ENCODE measurements around the gene CLMP.
"Not testable (repeated sequence)": the region's sequence is repeated elsewhere in the genome, so short reads cannot be mapped to it uniquely, and the experiment has no call there.

The CLMP gene

GRCh38 chr11:123129920-123130319 lies 65.1 kb downstream of the CLMP start:
- DNase-seq: no peak

DNA sequence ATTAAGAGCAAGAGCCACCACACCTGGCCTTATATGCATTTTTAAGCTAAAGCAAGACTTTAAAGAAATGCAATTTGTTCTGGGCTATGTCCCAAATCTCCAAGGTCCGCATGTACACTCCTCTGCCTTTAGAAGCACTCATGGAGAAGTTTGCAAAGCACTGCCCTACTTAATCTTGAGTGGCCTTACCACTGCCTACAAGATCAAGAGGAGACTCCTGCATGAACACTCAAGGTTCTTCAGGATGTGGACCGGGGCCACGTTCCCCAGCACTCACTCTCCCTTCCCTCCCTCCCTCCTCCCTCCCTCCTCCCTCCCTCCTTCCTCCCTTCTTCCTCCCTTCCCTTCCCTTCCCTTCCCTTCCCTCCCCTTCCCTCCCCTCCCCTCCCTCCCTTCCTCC lies 69.9 kb downstream of the CLMP start:
- DNase-seq: no peak

GRCh38 chr11:123122852-123123251 lies 72.2 kb downstream of the CLMP start:
- DNase-seq: no peak

GRCh38 chr11:123122341-123122740 lies 72.7 kb downstream of the CLMP start:
- no peak for DNase-seq

GRCh38 chr11:123116486-123116885 lies 78.6 kb downstream of the CLMP start:
- DNase-seq: no peak

GRCh38 chr11:123111465-123111864 lies 83.6 kb downstream of the CLMP start:
- no peak for DNase-seq

- DNase-seq: no peak
Measured at GRCh38 chr11:123110397-123110796, 84.7 kb downstream of the CLMP start.

DNA sequence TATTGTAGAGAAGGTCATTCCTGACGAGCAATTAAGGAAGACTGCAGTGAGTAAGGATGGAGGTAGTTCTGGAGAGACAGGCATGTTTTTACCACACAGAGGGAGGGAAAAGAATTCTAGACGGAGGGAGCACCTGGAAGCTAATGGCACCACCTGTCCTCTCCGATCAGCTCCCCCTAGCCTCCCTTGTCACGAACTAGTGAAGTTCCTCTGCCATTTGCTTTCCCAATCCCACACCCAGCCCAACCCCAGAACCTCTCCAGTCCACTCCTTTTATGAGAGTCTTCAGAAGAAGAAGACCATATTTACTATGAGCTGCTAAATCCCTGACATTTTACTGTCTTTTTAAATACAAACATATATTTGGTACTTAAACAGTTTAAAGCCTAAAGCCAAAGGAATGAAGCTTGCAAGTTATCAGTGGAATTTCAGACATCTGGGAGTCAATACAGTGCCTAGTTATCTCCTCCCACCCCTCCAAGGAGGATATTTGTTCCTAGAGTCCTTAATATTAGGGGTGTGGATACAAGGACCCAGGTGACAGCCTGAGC lies 87.0 kb downstream of the CLMP start:
- DNase-seq: no peak

- no peak for DNase-seq
Measured at GRCh38 chr11:123104697-123105096, 90.4 kb downstream of the CLMP start.

DNA sequence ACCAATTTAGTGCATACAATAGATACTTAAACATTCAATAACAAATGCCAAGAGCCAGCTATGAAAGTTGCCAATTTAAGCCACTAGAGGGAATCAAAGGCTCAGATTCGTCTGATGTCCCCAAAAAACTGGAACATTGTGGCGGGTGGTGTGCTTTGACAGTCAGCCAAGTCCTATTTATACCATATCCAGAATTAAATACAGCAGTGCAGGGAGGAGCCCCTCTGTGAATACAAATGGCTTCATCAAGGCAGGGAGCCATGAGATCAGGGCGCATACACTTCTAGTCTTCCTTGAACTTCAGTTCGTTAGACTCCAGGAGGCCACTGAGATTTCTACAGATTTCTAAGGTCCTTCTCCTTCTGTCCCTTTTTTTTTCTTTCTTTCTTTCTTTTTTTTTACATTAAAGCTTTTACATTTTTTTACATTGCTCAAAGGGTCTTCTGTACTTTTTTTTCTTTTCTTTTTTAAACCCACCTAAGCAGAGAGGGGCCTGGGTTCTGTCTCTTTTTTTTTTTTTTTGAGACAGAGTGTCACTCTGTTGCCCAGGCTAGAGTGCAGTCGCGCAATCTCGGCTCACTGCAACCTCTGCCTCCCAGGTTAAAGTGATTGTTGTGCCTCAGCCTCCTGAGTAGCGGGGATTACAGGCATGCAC lies 91.6 kb downstream of the CLMP start:
- DNase-seq: peak; percentile 86

GRCh38 chr11:123100379-123101085 lies 94.5 kb downstream of the CLMP start:
- DNase-seq: no peak

DNA sequence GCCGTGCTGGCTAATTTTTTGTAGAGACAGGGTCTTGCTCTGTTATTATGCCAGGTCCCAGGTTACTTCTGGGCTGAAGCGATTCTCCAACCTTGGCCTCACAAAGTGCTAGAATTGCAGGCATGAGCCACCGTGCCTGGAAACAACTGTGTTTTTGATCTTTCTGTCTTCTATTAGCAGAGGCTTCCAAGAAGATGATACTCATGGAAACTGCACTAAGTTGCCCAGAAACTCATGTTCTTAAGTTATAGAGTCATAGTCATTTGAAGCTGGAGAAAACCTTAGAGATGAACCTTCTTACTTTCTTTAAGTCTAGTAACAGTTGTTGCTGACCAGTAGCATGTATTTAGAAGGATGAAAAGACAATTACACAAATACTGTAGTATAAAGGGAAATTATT lies 96.1 kb downstream of the CLMP start:
- no peak for DNase-seq

DNA sequence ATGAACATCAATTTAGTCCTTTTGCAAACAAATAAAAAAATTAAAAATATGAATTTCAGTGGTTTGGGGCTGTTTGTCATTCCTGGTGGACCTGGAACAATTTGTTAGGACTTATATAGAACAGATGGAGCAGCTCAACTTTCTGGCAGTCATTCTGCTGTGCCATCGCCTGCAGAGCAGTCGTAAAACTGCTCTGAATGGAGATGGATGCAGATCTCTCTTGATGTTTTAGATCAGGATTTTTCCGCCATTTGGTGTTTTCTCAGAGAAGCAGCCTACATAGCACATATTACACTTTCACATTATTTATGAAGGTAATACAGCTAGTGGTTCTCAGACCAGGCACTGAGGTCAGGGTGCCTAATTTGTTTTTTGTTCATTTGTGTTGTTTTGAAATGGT lies 101.3 kb downstream of the CLMP start:
- DNase-seq: no peak

DNA sequence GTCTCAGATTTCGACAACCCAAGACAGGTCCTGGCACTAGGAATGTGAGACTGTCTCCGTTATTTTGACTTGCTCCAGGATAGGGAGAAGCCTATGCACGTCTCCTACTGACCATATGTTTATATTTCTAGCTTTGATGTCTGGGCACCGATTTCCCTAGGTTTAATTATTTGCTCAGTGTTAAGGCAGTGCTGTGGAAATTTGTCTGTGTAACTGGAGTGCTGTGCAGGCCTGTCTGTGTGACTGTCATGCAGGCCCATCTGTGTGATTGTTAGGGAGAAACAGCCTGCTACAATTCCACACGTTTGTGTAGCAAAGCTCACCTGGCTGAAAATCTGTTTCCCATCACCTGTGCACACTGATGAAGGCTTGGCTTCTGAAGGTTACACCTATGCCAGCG lies 103.5 kb downstream of the CLMP start:
- DNase-seq: no peak

DNA sequence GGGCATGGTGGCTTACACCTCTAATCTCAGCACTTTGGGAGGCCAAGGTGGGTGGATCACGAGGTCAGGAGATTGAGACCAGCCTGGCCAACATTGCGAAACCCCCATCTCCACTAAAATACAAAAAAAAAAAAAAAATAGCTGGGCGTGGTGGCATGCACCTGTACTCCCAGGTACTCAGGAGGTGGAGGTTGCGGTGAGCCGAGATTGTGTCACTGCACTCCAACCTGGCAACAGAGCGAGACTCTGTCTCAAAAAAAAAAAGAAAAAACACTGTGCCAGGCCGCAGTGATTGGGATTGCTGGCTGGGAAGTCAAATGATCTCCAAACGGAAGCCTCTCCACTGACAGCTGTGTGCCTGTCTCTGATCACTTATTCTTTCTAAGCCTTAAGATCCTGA lies 104.9 kb downstream of the CLMP start:
- DNase-seq: not testable (repeated sequence)

- DNase-seq: not testable (repeated sequence)
Measured at GRCh38 chr11:123088896-123089295, 106.2 kb downstream of the CLMP start.

DNA sequence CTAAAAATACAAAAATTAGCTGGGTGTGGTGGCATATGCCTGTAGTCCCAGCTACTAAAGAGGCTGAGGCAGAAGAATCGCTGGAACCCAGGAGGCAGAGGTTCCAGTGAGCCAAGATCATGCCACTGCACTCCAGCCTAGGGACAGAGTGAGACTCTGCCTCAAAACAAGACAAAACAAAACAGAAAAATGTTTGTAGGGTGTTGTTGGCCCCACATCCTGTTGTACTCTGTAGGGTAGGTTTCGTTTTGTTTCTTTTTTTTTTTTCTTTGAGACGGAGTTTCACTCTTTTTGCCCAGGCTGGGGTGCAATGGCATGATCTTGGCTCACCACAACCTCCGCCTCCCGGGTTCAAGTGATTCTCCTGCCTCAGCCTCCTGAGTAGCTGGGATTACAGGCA lies 107.4 kb downstream of the CLMP start:
- not testable (repeated sequence) for DNase-seq

DNA sequence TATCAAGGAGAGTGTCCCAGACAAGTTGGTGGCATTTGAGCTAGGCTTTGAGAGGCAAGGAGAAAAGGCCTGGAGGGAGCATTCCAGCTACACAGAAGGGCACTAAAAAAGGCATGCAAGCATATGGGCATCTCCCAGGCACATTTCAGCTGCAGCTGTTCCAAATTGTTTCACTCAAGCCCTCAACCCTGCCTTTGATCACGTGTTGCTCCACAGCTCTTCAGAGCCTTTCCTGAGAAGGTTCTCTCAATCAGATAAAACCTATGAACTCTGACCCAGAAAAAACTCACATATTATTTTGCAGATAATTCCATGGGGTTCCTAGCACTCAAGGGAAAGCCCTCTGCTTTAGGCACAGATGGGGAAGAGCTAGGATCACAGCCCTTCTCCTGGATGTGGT lies 108.7 kb downstream of the CLMP start:
- DNase-seq: peak; percentile 34

DNA sequence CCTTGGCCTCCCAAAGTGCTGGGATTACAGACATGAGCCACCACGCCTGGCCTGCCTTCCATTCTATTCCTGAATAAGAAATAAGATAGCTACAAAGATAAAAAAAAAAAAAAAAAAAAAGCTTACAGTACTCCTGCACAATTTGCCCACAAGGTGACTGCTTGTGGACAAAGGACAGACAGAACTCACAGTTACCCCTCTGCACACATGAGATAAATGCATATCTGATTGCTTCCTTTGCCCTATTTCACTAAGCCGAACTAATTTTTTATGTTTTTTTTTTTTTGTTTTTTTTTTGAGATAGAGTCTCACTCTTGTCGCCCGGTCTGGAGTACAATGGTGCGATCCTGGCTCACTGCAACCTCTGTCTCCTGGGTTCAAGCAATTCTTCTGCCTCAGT lies 109.6 kb downstream of the CLMP start:
- DNase-seq: no peak

- DNase-seq: no peak
Measured at GRCh38 chr11:123084454-123084853, 110.6 kb downstream of the CLMP start.

DNA sequence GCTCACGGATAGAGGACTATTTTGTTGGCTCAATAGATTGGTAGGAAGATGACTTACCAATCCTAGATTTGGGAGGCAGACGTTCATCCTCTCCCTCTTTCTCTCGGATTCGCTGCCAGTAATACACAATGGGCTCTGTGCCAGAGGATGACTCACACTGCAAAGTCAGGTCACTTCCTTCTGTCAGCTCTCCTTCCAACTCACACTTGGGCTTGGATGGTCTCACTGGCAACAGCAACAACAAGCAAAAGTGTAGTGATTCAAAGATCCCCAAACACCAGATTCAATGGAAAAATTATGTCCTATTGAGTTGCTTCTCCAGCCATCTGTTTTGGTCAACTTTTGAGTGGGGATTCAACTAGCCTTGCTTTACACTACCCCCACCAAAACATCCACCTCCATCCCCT lies 111.4 kb downstream of the CLMP start:
- peak; percentile 86 for DNase-seq

GRCh38 chr11:123082977-123083376 lies 112.1 kb downstream of the CLMP start:
- no peak for DNase-seq

GRCh38 chr11:123080015-123080414 lies 115.0 kb downstream of the CLMP start:
- no peak for DNase-seq

DNA sequence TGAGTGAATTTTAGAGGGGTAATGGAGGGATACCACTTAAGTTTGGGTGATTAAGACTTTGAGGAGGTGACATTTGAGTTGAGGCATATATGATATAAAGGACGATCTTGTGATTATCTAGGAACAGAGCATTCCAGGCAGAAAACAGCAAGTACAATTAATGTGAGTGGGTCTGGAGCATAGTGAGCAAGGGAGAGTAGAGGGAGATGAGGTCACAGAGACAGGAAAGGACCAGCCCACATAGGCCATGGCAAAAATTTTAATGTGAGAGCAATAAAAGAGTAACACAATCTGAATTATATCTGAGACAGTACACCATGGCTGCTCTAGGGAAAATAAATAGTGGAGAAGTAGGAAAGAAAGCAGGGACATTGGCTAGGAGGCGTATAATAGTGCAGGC lies 118.6 kb downstream of the CLMP start:
- DNase-seq: no peak

All from femur (tissue), 1 donor.